ENCODE results near the gene AK9.
"Not testable (repeated sequence)": the region's sequence is repeated elsewhere in the genome, so short reads cannot be mapped to it uniquely, and the experiment has no call there.

Gene AK9

GRCh38 chr6:109690737-109691621, at the start of gene AK9, which contains the start of gene FIG4:
AK9 (minus strand) TSS chr6:109691202; CDS start chr6:109675745, 15,457 bp downstream.
FIG4 (plus strand) TSS chr6:109691296; CDS start chr6:109691436, 140 bp downstream.
- H3K27me3 Mint-ChIP-seq, result no peaks in the 10 kb centered on the region
- H3K27ac Mint-ChIP-seq, result peak within 1 kb of the TSS; percentile 88
- peaks cover 43% of the 10 kb centered on the region for H3K4me1 Mint-ChIP-seq (ENCODE audit: low read depth)
- H3K4me3 Mint-ChIP-seq, result peak within 1 kb of the TSS; percentile 90
- no peaks in the 10 kb centered on the region for H3K9me3 Mint-ChIP-seq
- peaks cover 5% of the 10 kb centered on the region for H3K36me3 Mint-ChIP-seq (ENCODE audit: low read depth)

GRCh38 chr6:109740787-109741186, 49.8 kb upstream of the AK9 start:
- Mint-ChIP-seq H3K4me3 (no peak overlapping the region), H3K27ac (no peak overlapping the region), H3K36me3 (ENCODE audit: low read depth) (peaks cover 40% of the 10 kb centered on the region), H3K9me3 (peaks cover 3% of the 10 kb centered on the region), H3K4me1 (ENCODE audit: low read depth) (peaks cover 4% of the 10 kb centered on the region), H3K27me3 (no peaks in the 10 kb centered on the region)

- peaks cover 50% of the 10 kb centered on the region for H3K36me3 Mint-ChIP-seq (ENCODE audit: low read depth)
- H3K4me3 Mint-ChIP-seq, result no peak overlapping the region
- no peak overlapping the region for H3K27ac Mint-ChIP-seq
- no peaks in the 10 kb centered on the region for H3K27me3 Mint-ChIP-seq
- peaks cover 3% of the 10 kb centered on the region for H3K9me3 Mint-ChIP-seq
- H3K4me1 Mint-ChIP-seq (ENCODE audit: low read depth), result peaks cover 4% of the 10 kb centered on the region
Observed at GRCh38 chr6:109739686-109740085, 48.7 kb upstream of the AK9 start.

- H3K4me3 Mint-ChIP-seq, result no peak overlapping the region
Observed at GRCh38 chr6:109738667-109739066, 47.7 kb upstream of the AK9 start.

GRCh38 chr6:109738255-109738654, 47.3 kb upstream of the AK9 start:
- Mint-ChIP-seq H3K9me3 (peaks cover 3% of the 10 kb centered on the region), H3K36me3 (ENCODE audit: low read depth) (peaks cover 50% of the 10 kb centered on the region), H3K4me3 (no peak overlapping the region), H3K27ac (no peak overlapping the region), H3K27me3 (no peaks in the 10 kb centered on the region), H3K4me1 (ENCODE audit: low read depth) (peaks cover 4% of the 10 kb centered on the region)

More at GRCh38 chr6:109738667-109739066, 47.7 kb upstream of the AK9 start:
- Mint-ChIP-seq H3K27ac (no peak overlapping the region), H3K9me3 (peaks cover 3% of the 10 kb centered on the region), H3K4me1 (ENCODE audit: low read depth) (peaks cover 4% of the 10 kb centered on the region), H3K27me3 (no peaks in the 10 kb centered on the region), H3K36me3 (ENCODE audit: low read depth) (peaks cover 50% of the 10 kb centered on the region)

- H3K36me3 Mint-ChIP-seq (ENCODE audit: low read depth), result peaks cover 50% of the 10 kb centered on the region
- no peak overlapping the region for H3K4me3 Mint-ChIP-seq
- no peak overlapping the region for H3K27ac Mint-ChIP-seq
- H3K27me3 Mint-ChIP-seq, result no peaks in the 10 kb centered on the region
- H3K9me3 Mint-ChIP-seq, result peaks cover 3% of the 10 kb centered on the region
- H3K4me1 Mint-ChIP-seq (ENCODE audit: low read depth), result peaks cover 4% of the 10 kb centered on the region
Observed at GRCh38 chr6:109736273-109737025, 45.4 kb upstream of the AK9 start.

- not testable (repeated sequence) for H3K4me1 Mint-ChIP-seq (ENCODE audit: low read depth); H3K9me3 Mint-ChIP-seq; H3K27ac Mint-ChIP-seq; H3K27me3 Mint-ChIP-seq; H3K4me3 Mint-ChIP-seq
- H3K36me3 Mint-ChIP-seq (ENCODE audit: low read depth), result peaks cover 51% of the 10 kb centered on the region
Observed at GRCh38 chr6:109725250-109725649, 34.2 kb upstream of the AK9 start.

- H3K27ac Mint-ChIP-seq, result no peak overlapping the region
- no peaks in the 10 kb centered on the region for H3K27me3 Mint-ChIP-seq
- H3K36me3 Mint-ChIP-seq (ENCODE audit: low read depth), result peaks cover 46% of the 10 kb centered on the region
- no peak overlapping the region for H3K4me3 Mint-ChIP-seq
- H3K4me1 Mint-ChIP-seq (ENCODE audit: low read depth), result no peaks in the 10 kb centered on the region
- no peaks in the 10 kb centered on the region for H3K9me3 Mint-ChIP-seq
Observed at GRCh38 chr6:109722564-109723254, 31.7 kb upstream of the AK9 start.

- Mint-ChIP-seq H3K4me3 (no peak overlapping the region), H3K4me1 (ENCODE audit: low read depth) (no peaks in the 10 kb centered on the region), H3K27me3 (no peaks in the 10 kb centered on the region), H3K36me3 (ENCODE audit: low read depth) (peaks cover 39% of the 10 kb centered on the region), H3K9me3 (no peaks in the 10 kb centered on the region), H3K27ac (no peak overlapping the region)
Observed at GRCh38 chr6:109722011-109722410, 31.0 kb upstream of the AK9 start.

- H3K27me3 Mint-ChIP-seq, result no peaks in the 10 kb centered on the region
- H3K4me3 Mint-ChIP-seq, result no peak overlapping the region
- H3K4me1 Mint-ChIP-seq (ENCODE audit: low read depth), result no peaks in the 10 kb centered on the region
- H3K9me3 Mint-ChIP-seq, result no peaks in the 10 kb centered on the region
- H3K27ac Mint-ChIP-seq, result no peak overlapping the region
- H3K36me3 Mint-ChIP-seq (ENCODE audit: low read depth), result peaks cover 31% of the 10 kb centered on the region
Observed at GRCh38 chr6:109720311-109720710, 29.3 kb upstream of the AK9 start.

- H3K36me3 Mint-ChIP-seq (ENCODE audit: low read depth), result peaks cover 20% of the 10 kb centered on the region
- H3K27me3 Mint-ChIP-seq, result no peaks in the 10 kb centered on the region
- no peaks in the 10 kb centered on the region for H3K9me3 Mint-ChIP-seq
- H3K27ac Mint-ChIP-seq, result no peak overlapping the region
- H3K4me3 Mint-ChIP-seq, result no peak overlapping the region
- no peaks in the 10 kb centered on the region for H3K4me1 Mint-ChIP-seq (ENCODE audit: low read depth)
Observed at GRCh38 chr6:109718991-109719390, 28.0 kb upstream of the AK9 start.

GRCh38 chr6:109717971-109718370, 27.0 kb upstream of the AK9 start:
- H3K4me3 Mint-ChIP-seq, result no peak overlapping the region
- H3K36me3 Mint-ChIP-seq (ENCODE audit: low read depth), result peaks cover 14% of the 10 kb centered on the region
- H3K27ac Mint-ChIP-seq, result no peak overlapping the region
- H3K9me3 Mint-ChIP-seq, result no peaks in the 10 kb centered on the region
- no peaks in the 10 kb centered on the region for H3K27me3 Mint-ChIP-seq
- peaks cover 3% of the 10 kb centered on the region for H3K4me1 Mint-ChIP-seq (ENCODE audit: low read depth)

GRCh38 chr6:109715616-109716015, 24.6 kb upstream of the AK9 start:
- H3K9me3 Mint-ChIP-seq, result no peaks in the 10 kb centered on the region
- H3K36me3 Mint-ChIP-seq (ENCODE audit: low read depth), result peaks cover 6% of the 10 kb centered on the region
- peaks cover 7% of the 10 kb centered on the region for H3K4me1 Mint-ChIP-seq (ENCODE audit: low read depth)
- no peaks in the 10 kb centered on the region for H3K27me3 Mint-ChIP-seq
- H3K27ac Mint-ChIP-seq, result no peak overlapping the region
- H3K4me3 Mint-ChIP-seq, result no peak overlapping the region

- Mint-ChIP-seq H3K36me3 (ENCODE audit: low read depth) (peaks cover 10% of the 10 kb centered on the region), H3K4me1 (ENCODE audit: low read depth) (peaks cover 8% of the 10 kb centered on the region), H3K27ac (no peak overlapping the region), H3K27me3 (no peaks in the 10 kb centered on the region), H3K9me3 (peaks cover 4% of the 10 kb centered on the region), H3K4me3 (no peak overlapping the region)
Observed at GRCh38 chr6:109714611-109715010, 23.6 kb upstream of the AK9 start.

GRCh38 chr6:109714166-109714565, 23.2 kb upstream of the AK9 start:
- Mint-ChIP-seq H3K4me1 (ENCODE audit: low read depth) (peaks cover 10% of the 10 kb centered on the region), H3K9me3 (peaks cover 7% of the 10 kb centered on the region), H3K4me3 (no peak overlapping the region), H3K27me3 (no peaks in the 10 kb centered on the region), H3K27ac (no peak overlapping the region), H3K36me3 (ENCODE audit: low read depth) (peaks cover 8% of the 10 kb centered on the region)
